GM12878 (cell line): ENCODE data around the gene EME2. TPM values are rescaled to one million over a fixed set of nuclear protein-coding genes. Genes with fewer than 3 reads are reported as not detected.

Experiments
- ATAC-seq: fragments of 200-7000 bp; cut with Tn5 transposase; 3 replicates; pipeline ENCODE4 v1.9.1; 2020; ENCODE audit warnings: mild to moderate bottlenecking, moderate library complexity
- BruUV-seq: library from RNA; stranded (reverse); fragments of 400-500 nt; replicated peaks from 2 replicates; lab custom pipeline; 2021; lab: Mats Ljungman, UMichigan
- CTCF ChIA-PET: fragments of 300-600 bp; sonication (Branson Sonifier 250); formaldehyde crosslinking; extraction: SDS; loops from one replicate; lab custom pipeline; 2021; ENCODE audit warnings: inconsistent platforms; lab: Yijun Ruan, JAX
- POLR2A ChIA-PET: fragments of 350-600 bp; formaldehyde crosslinking; extraction: SDS; loops from one replicate; lab custom pipeline; 2021; ENCODE audit warnings: inconsistent platforms; lab: Charles Lee
- RAD21 ChIA-PET: fragments of 300-600 bp; sonication (Branson Sonifier 250); formaldehyde crosslinking; loops from one replicate; lab custom pipeline; 2023; ENCODE audit warnings: antibody characterized with exemption; ENCODE audit not compliant: unreplicated experiment; lab: Charles Lee
- SMC1A ChIA-PET: fragments of 300-600 bp; sonication (Branson Sonifier 250); formaldehyde crosslinking; loops from one replicate; lab custom pipeline; 2023; ENCODE audit not compliant: unreplicated experiment, uncharacterized antibody; lab: Charles Lee
- DNase-seq: peaks from one replicate; pipeline ENCODE4 v3.0.0-alpha.2; 2011; ENCODE audit warnings: low read depth, low spot score
- FAIRE-seq: peaks from 3 replicates; lab custom pipeline; 2011; peaks lifted over from hg19 to GRCh38; lab: Jason Lieb, UNC
- H2AFZ ChIP-seq: 2 replicates; pipeline ENCODE4 v1.6.0; 2011; ENCODE audit warnings: low read depth, low read length, control low read depth; ENCODE audit not compliant: control insufficient read depth
- H3K27ac ChIP-seq: 2 replicates; pipeline ENCODE4 v1.5.1; 2011; ENCODE audit warnings: control low read depth; ENCODE audit not compliant: control insufficient read depth, insufficient read depth
- H3K27me3 ChIP-seq, 2 experiments: replicated peaks in 1 of 2; 2 replicates each; pipeline versions ENCODE4 v1.6.0 to v1.6.1; 2011; ENCODE audit warnings: low read length in 1 of 2; ENCODE audit not compliant: control insufficient read depth in 2 of 2, insufficient read depth in 2 of 2
- H3K36me3 ChIP-seq, 2 experiments: 2 replicates each; pipeline ENCODE4 v1.5.1; 2011; ENCODE audit warnings: low read length in 1 of 2; ENCODE audit not compliant: control insufficient read depth in 2 of 2, insufficient read depth in 2 of 2
- H3K4me1 ChIP-seq: 2 replicates; pipeline ENCODE4 v1.6.1; 2011; ENCODE audit warnings: mild to moderate bottlenecking, low read length, moderate library complexity, mixed read lengths; ENCODE audit not compliant: control insufficient read depth, insufficient read depth
- H3K4me2 ChIP-seq: 2 replicates; pipeline ENCODE4 v1.6.0; 2011; ENCODE audit warnings: control low read depth; ENCODE audit not compliant: control insufficient read depth, insufficient read depth
- H3K4me3 ChIP-seq: fragments of 200-600 bp; sonication (generic); 2 replicates; pipeline ENCODE4 v1.5.1; 2016
- H3K79me2 ChIP-seq: 2 replicates; pipeline ENCODE4 v1.6.0; 2011; ENCODE audit warnings: low read length; ENCODE audit not compliant: control insufficient read depth, insufficient read depth
- H3K9ac ChIP-seq: 2 replicates; pipeline ENCODE4 v1.8.0; 2011; ENCODE audit warnings: low read length, control low read depth, mixed read lengths; ENCODE audit not compliant: control insufficient read depth, insufficient read depth
- H3K9me3 ChIP-seq: replicated peaks from 3 replicates; pipeline ENCODE4 v1.5.1; 2011; ENCODE audit warnings: mild to moderate bottlenecking, low read length; ENCODE audit not compliant: control insufficient read depth, insufficient read depth
- H4K20me1 ChIP-seq: 2 replicates; pipeline ENCODE4 v1.6.0; 2011; ENCODE audit not compliant: control insufficient read depth, insufficient read depth
- ASH2L ChIP-seq: fragments of 300-600, 200-600 bp; sonication (generic); IDR thresholded peaks from 2 replicates; pipeline ENCODE4 v1.6.1; 2017; ENCODE audit warnings: low read depth, mild to moderate bottlenecking, borderline replicate concordance
- HSF1 ChIP-seq: fragments of 150-350 bp; IDR thresholded peaks from 2 replicates; pipeline ENCODE4 v1.6.1; 2014; ENCODE audit warnings: mild to moderate bottlenecking, low read depth, low read length
- IRF4 ChIP-seq: IDR thresholded peaks from 2 replicates; pipeline ENCODE4 v1.6.1; 2011; ENCODE audit warnings: low read depth, low read length
- MXI1 ChIP-seq: fragments of 150-350 bp; IDR thresholded peaks from 2 replicates; pipeline ENCODE4 v1.6.1; 2011; ENCODE audit warnings: low read depth, mild to moderate bottlenecking, inconsistent platforms, low read length, improper control_type of control experiment
- POU2F2 ChIP-seq: IDR thresholded peaks from 3 replicates; pipeline ENCODE4 v1.6.1; 2011; ENCODE audit warnings: low read depth, mild to moderate bottlenecking, low read length, borderline replicate concordance
- SIX5 ChIP-seq: IDR thresholded peaks from 2 replicates; pipeline ENCODE4 v1.6.1; 2011; ENCODE audit warnings: mild to moderate bottlenecking, low read depth, low read length, moderate library complexity; ENCODE audit not compliant: severe bottlenecking
- TBL1XR1 ChIP-seq: IDR thresholded peaks from 2 replicates; pipeline ENCODE4 v1.6.1; 2012; ENCODE audit warnings: low read depth, low read length, improper control_type of control experiment
- WGBS: methylation state at CpG from one replicate; pipeline ENCODE4 v1.1.6; 2016; ENCODE audit warnings: low lambda C conversion rate; ENCODE audit not compliant: insufficient replicate concordance, insufficient coverage; ENCODE audit errors: missing lambda C conversion rate; 5-methylcytosine and 5-hydroxymethylcytosine counted together
- in situ Hi-C: fragments of 300-500 bp; cut with MboI; formaldehyde crosslinking; loops from 9 replicates; pipeline ENCODE4 v1.14.3; 2018; ENCODE audit warnings: mixed read lengths
- intact Hi-C: fragments of 100-400 bp; cut with micrococcal nuclease; formaldehyde crosslinking; loops from one replicate; pipeline ENCODE4 v1.14.2; 2022; ENCODE audit not compliant: unreplicated experiment
- polyA plus RNA-seq, 11 experiments: library from polyadenylated mRNA; depleted of rRNA in 4 of 11; unstranded in 6 of 11; stranded (reverse) in 5 of 11; fragments of >200 nt; fragmentation: Nextera tagmentation in 4 of 11; fragmentation: Illumina TruSeq in 1 of 11; extraction: Ambion mirVana in 4 of 11; extraction: Trizol in 1 of 11; gene quantifications; 1 replicate in 1 of 11; 2 replicates in 10 of 11; pipeline versions ENCODE4 v1.2.1 to v1.2.3, GENCODE V29; 2011 to 2016; ENCODE audit warnings: inconsistent platforms in 2 of 11, missing spikeins in 2 of 11, low read depth in 1 of 11
- total RNA-seq, 4 experiments: library from RNA; depleted of rRNA in 3 of 4; stranded (reverse); fragments of >200 nt in 3 of 4; fragmentation: Illumina TruSeq in 1 of 4; extraction: Trizol in 1 of 4; gene quantifications; 2 replicates each; pipeline versions ENCODE4 v1.2.1 to v1.2.3, GENCODE V29; 2013 to 2021
- TF ChIP-seq, protein P1 (sequence below): fragments of 450-650 bp; IDR thresholded peaks from 2 replicates; pipeline ENCODE4 v1.6.1; 2017; ENCODE audit warnings: borderline replicate concordance

EME2 gene
- total and polyA plus RNA-seq, 10 of the 15 experiments (the other 5 are each of a cell fraction or from before 2014, with no cell fraction given) = 0.29 to 16.9 (median 4.1) TPM

DNA sequence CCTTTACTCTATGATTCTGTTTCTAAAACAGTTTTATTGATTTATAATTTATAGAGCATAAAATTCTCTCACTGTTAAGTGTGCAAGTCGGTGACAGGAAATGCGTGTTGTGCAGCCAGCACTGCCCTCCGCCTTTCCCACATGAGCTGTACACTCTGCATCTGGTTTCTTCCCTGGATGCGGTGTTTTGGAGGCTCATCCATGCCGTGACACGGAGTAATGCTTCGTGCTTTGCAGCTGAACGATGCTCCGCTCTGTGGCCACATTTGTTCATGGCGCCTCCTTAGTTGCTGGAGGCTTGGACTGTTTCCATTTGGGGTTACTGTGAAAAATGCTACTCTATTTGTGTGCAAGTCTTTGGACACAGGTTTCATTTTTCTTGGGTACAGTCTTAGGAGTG lies 28.1 kb downstream of the EME2 start:
- POLR2A ChIA-PET = no interaction called here
- Histone ChIP-seq H3K9me3 (peaks cover 2% of the 10 kb centered on the region; the same call in 1 of the 3 replicates), H3K36me3 (no peaks in the 10 kb centered on the region), H3K4me2 (no peak overlapping the region), H3K27ac (no peak overlapping the region), H3K27me3 (no peaks in the 10 kb centered on the region), H3K4me1 (no peaks in the 10 kb centered on the region), H4K20me1 (no peaks in the 10 kb centered on the region), H3K4me3 (no peak overlapping the region), H3K79me2 (no peaks in the 10 kb centered on the region), H2AFZ (no peak overlapping the region), H3K9ac (no peak overlapping the region)
- in situ Hi-C loops (no loop called here), intact Hi-C loops (no loop called here)
- FAIRE-seq (no peak), ATAC-seq (no peak), DNase-seq (no peak)
- 76% methylated on average over 10 of the region's 10 CpGs for WGBS
- SMC1A ChIA-PET = no interaction called here
- no TSS peak for BruUV-seq
- TF ChIP-seq SIX5 (no peak), MXI1 (no peak), ASH2L (no peak), TBL1XR1 (no peak)
- TF ChIP-seq, protein P1, sequence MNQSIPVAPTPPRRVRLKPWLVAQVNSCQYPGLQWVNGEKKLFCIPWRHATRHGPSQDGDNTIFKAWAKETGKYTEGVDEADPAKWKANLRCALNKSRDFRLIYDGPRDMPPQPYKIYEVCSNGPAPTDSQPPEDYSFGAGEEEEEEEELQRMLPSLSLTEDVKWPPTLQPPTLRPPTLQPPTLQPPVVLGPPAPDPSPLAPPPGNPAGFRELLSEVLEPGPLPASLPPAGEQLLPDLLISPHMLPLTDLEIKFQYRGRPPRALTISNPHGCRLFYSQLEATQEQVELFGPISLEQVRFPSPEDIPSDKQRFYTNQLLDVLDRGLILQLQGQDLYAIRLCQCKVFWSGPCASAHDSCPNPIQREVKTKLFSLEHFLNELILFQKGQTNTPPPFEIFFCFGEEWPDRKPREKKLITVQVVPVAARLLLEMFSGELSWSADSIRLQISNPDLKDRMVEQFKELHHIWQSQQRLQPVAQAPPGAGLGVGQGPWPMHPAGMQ = no peak
- CTCF ChIA-PET = no interaction called here
- RAD21 ChIA-PET = no interaction called here

DNA sequence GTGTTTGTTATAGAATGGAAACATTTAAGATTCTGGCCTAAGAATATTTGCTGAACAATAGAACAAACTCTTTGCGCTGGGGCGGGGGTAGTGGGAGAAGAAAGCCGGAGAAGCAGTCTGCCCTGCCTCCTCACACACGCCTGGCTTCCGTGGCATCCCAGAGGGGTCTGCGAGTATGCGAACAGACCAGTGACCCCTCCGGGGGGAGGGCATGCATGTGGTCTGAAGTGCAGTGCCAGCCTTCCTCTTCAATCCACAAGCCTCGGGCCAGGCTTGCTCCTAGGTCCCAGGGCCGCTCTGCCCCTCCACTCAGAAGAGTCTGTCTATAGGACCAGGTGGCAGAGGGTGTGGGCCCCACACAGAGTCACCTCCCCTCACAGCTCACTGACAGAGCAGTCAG lies 35.0 kb downstream of the EME2 start:
- H3K79me2 ChIP-seq = no peaks in the 10 kb centered on the region
- H3K4me1 ChIP-seq = no peaks in the 10 kb centered on the region
- FAIRE-seq = no peak
- ChIA-PET CTCF (no interaction called here), SMC1A (no interaction called here)
- H3K27ac ChIP-seq = no peak overlapping the region
- intact Hi-C loops = no loop called here
- 87% methylated on average over 10 of the region's 10 CpGs for WGBS
- TF ChIP-seq POU2F2 (no peak), IRF4 (no peak), HSF1 (no peak)
- TF ChIP-seq, all 136 proteins: peak for 0
- Histone ChIP-seq H3K27me3 (no peaks in the 10 kb centered on the region), H2AFZ (no peak overlapping the region), H3K4me3 (no peak overlapping the region), H3K9me3 (no peaks in the 10 kb centered on the region; the same call in 2 of the 3 replicates), H4K20me1 (no peaks in the 10 kb centered on the region), H3K9ac (no peak overlapping the region), H3K4me2 (no peak overlapping the region), H3K36me3 (peaks cover 0 to 1% of the 10 kb centered on the region in 2 experiments; a peak in 3 of 4 replicates)
- no peak for ATAC-seq
- no TSS peak for BruUV-seq
- POLR2A ChIA-PET = no interaction called here
- DNase-seq = no peak
- in situ Hi-C loops = no loop called here
- RAD21 ChIA-PET = no interaction called here
